DLD1 (cell line): Measurements from ENCODE around the gene MAPK14.

Experiments
- in situ Hi-C: cut with HindIII; loops from 2 replicates; pipeline ENCODE4 v1.10.0; 2017; ENCODE audit warnings: low sequenced_read_pairs

Gene MAPK14

GRCh38 chr6:36035225-36035624 is 7.6 kb downstream of the MAPK14 start:
- in situ Hi-C loops: no loop called here

DNA sequence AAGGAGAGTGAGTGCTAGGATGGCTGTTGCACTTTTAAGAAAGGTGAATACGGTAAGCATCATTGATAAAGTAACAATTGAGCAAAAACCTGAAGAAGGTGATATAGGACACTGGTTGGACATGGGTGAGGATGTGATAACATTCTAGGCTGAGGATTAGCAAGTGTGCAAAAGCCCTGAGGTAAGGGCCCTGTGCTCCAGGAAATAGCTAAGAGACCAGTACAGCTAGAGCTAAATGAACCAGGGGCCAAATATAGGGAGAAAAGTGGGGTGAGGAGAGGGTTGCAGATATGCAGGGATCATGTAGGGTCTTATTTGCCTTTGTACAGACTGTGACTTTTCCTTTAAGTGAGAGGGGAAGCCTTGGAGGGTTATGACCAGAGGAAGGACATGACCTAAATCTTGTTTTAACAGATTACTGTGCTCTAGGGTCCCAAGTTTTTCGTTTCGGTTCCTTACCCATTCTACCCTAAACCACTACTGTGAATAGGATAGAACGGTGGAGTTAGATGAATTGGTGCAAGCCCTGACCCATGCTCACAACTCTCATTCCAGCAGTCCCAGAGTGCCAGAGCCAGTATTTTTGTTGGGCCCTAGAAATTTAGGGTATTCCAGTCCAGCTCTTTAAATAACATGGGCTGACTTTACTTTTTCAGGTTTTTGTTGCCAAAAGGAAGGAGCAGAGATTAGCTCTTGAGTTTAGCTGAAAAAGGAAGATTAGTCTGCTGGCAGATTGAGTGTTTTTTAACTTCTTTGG is 10.7 kb downstream of the MAPK14 start:
- in situ Hi-C loops: no loop called here

DNA sequence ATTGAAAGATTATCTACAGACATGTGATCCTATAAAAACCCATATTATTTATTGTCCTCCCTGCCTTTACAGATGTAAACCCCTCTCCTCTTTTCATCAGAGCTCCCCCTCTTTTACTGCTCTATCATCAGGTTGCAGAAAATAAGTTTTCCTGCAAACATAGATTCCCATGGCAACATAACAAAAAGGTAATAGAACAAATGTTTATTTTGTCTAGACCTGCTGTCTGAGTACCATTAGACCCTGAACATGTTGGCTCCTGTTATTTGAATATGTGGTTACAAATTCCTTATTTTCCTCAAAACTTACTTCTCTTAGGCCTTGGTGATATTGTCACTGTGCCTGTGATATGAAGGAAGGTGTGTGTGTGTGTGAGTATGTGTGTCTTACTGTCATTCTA is 11.5 kb downstream of the MAPK14 start:
- in situ Hi-C loops: no loop called here

DNA sequence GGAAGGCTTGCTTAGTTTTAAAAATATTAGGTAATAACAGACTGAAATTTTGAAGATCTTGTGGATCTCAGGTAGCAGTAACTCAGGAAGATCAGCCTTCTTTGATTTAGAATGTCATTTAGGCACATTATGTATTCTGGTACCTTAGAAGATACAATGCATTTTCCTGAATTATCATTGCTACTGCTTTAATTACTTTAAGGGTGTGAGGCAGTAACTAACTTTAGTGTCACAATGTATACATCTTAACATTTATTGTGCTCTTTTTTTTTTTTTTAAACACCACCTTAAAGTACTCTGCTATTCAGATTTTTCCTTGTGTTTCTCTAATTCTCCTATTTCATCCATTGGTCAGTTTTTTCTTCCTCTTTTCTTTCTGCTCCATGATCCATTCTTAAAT is 13.3 kb downstream of the MAPK14 start:
- in situ Hi-C loops: no loop called here

- in situ Hi-C loops: no loop called here
Observed at GRCh38 chr6:36042618-36043260, 15.1 kb downstream of the MAPK14 start.

GRCh38 chr6:36049582-36049981 is 22.0 kb downstream of the MAPK14 start:
- in situ Hi-C loops: no loop called here

GRCh38 chr6:36050305-36050704 is 22.7 kb downstream of the MAPK14 start:
- in situ Hi-C loops: no loop called here

- in situ Hi-C loops: no loop called here
Observed at GRCh38 chr6:36050947-36051710, 23.5 kb downstream of the MAPK14 start.

- in situ Hi-C loops: no loop called here
Observed at GRCh38 chr6:36052097-36052496, 24.5 kb downstream of the MAPK14 start.

DNA sequence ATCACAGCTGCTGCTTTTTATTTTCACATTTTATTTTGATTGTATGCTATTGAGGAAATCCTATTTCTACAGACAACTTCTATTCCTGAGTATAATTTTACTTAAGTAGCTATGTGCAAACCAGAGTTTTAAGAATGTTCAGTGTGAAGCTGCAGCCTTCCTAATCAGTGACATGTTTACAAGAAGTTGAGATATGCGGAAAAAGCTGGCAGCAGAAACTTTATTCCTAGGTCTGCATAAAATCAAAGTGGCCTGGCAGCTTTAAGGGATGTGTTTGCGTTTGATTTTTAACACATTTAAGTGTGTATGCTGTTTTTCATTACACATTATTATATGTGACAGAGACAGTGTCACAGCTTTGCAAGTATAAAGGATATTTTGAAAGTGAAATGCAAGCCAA is 26.3 kb downstream of the MAPK14 start:
- in situ Hi-C loops: no loop called here

DNA sequence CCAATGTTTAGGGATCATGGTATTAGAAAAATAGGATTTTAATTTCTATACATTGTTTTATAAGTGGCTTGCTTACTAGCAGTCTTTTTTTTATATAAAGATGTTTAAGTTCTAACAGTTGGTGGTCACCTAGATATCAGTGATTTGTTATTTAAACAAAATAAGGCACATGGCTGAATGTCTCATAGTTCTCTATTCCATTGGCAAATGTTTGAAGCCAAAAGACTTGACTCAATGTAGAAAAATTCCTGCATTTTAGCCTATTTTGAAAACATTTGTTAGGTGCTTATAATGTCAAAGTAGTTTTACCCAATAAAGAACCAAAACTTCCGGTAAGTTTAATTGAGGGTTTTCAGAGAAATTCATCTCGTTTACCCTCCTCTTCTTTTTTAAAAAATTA is 26.8 kb downstream of the MAPK14 start:
- in situ Hi-C loops: no loop called here

GRCh38 chr6:36054956-36055355 is 27.3 kb downstream of the MAPK14 start:
- in situ Hi-C loops: no loop called here

DNA sequence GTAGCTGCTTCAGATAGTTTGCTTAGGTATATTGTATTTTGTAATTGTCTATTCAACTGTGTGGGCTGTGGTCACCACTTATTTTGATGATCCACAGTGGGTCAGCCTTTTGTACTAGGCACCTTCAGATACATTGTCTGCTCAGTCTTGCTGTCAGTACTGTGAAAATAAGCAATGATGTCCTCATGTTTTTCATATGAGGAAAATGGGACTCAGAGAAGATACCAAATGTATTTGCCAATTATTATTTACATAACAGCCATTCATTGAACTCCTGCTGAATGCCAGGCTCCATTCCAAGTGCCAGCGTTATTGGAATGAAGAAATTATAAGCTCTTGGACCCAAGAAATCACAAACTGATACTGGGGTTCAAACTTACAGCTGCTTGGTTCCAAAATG is 28.6 kb downstream of the MAPK14 start:
- in situ Hi-C loops: no loop called here

- in situ Hi-C loops: no loop called here
Observed at GRCh38 chr6:36061236-36061635, 33.6 kb downstream of the MAPK14 start.

DNA sequence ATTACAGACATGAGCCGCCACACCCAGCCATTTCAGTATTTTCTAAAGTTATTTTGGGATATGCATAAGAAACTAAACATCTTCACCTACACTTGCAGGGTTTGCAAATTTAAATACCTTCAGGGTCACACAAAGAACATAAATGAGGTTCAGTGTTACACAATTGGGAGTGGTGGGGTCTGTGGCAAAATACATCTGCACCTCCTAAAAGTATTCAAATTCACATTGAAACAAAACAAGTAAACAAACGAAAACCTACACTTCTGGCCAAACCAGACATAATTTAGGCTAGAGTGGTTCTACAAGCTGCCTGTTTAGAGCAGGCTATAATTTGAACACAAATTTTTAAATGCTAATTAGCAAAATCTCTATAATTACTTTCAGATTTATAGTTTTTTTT is 34.6 kb downstream of the MAPK14 start:
- in situ Hi-C loops: no loop called here

DNA sequence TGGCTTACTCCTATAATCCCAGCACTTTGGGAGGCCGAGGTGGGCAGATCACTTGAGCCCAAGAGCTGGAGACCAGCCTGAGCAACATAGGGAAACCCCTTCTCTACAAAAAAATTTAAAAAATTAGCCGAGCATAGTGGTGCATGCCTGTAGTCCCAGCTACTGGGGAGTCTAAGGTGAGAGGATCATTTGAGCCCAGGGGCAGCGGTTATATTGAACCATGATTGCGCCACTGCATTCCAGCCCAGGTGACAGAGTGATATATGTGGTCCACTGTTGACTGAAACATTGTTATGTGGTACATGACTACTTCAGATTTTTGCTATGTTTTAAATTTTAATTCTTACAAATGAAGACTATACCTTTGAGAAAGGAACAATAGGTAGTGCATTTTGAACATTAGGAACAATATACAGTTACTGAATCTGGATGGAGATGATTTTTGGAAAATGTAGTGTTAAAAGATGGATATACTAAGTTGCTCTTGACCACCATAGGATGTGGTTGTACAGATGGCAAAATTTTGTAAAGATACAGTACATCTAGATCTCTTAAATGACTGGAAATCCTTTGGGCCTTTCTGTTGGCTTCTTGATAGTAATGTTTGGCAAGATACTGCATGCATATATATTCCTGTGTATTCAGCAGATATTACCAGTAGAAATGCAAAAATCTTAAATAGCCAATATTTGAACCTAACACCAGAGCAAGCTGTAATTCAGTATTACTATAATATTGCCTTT is 35.9 kb downstream of the MAPK14 start:
- in situ Hi-C loops: no loop called here

GRCh38 chr6:36064770-36065396 is 37.3 kb downstream of the MAPK14 start:
- in situ Hi-C loops: no loop called here

- in situ Hi-C loops: no loop called here
Observed at GRCh38 chr6:36065916-36066315, 38.3 kb downstream of the MAPK14 start.

DNA sequence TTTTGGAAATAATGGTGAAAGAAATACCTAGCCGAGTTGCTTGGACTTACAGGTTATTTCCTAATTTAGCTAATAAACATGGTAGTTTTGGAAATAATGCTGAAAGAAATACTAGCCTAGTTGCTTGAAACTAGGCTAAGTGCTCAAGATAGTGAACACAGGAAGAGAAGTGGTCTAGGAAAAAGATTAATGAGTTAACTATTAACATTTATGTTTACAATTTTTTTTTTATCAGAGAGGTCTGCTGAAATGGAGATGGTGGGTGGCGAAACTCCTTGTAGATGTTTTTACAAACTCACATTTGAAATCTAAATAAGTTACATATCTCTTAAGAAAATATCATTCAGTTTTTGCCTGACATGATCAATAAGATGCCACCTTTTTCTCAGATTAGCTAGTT is 39.2 kb downstream of the MAPK14 start:
- in situ Hi-C loops: no loop called here

DNA sequence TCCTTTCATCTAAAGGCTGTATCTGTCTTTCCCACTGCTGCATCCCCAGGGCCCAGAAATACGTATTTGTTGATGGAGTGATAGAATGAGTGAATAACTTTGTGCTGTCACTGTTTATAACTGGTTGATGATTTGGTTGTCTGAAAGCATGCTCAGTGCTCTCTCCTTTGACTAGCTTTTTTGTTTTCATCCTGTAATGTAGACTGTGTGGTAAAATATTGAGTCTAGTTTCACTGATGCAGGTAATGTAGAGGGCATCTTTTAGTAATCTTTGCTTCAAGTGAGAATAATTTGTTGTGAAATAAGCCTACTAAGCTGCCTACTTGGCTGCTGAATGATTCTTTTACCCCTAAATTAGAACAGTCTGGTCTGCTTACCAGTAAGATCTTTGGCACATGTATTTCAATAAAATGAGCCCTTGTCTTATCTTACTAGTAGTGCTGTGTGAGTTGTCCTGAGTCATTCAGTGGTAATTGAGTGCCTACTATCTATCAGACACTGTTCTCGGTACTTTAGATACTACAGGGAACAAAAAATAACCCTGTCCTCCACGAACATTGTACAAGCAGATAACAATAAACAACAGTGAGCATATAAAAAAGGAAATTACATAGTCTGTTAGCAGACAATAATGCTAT is 39.9 kb downstream of the MAPK14 start:
- in situ Hi-C loops: no loop called here
